H1 (cell line): ENCODE data around the gene FSCN2. TPM values are rescaled to one million over a fixed set of nuclear protein-coding genes. Genes with fewer than 3 reads are reported as not detected.
A peak's percentile ranks its signal among the peaks of the same experiment; 100 is the strongest.

Experiments
- BACH1 ChIP-seq: IDR thresholded peaks from 2 replicates; pipeline ENCODE4 v1.6.1; 2012; ENCODE audit warnings: low read length, improper control_type of control experiment
- BCL11A ChIP-seq, 2 experiments: IDR thresholded peaks; one replicate each; pipeline ENCODE4 v1.6.1; 2011; ENCODE audit warnings: low read depth in 2 of 2, low read length in 2 of 2, mild to moderate bottlenecking in 2 of 2
- BRCA1 ChIP-seq: IDR thresholded peaks from 2 replicates; pipeline ENCODE4 v1.6.1; 2012; ENCODE audit warnings: low read depth, low read length, improper control_type of control experiment
- CBX8 ChIP-seq: fragments of 300-800, 300-1000 bp; sonication (generic); IDR thresholded peaks from 2 replicates; pipeline ENCODE4 v1.7.1; 2016; ENCODE audit warnings: low read depth, low read length, borderline replicate concordance
- CEBPB ChIP-seq: IDR thresholded peaks from 2 replicates; pipeline ENCODE4 v1.6.1; 2012; ENCODE audit warnings: low read depth, low read length
- CTCF ChIP-seq, 3 experiments: IDR thresholded peaks; 1 replicate in 2 of 3; 2 replicates in 1 of 3; pipeline versions ENCODE4 v1.5.1 to v1.6.1; 2011; ENCODE audit warnings: low read length in 3 of 3, mild to moderate bottlenecking in 3 of 3, inconsistent platforms in 2 of 3, low read depth in 1 of 3, moderate library complexity in 1 of 3; ENCODE audit not compliant: insufficient read depth in 1 of 3; ENCODE audit errors: control extremely low read depth in 1 of 3
- E2F6 ChIP-seq: IDR thresholded peaks from 2 replicates; pipeline ENCODE4 v1.6.1; 2012; ENCODE audit warnings: inconsistent platforms
- GABPA ChIP-seq: IDR thresholded peaks from 2 replicates; pipeline ENCODE4 v1.6.1; 2011; ENCODE audit warnings: mild to moderate bottlenecking, low read length, moderate library complexity, borderline replicate concordance; ENCODE audit not compliant: insufficient read depth
- JUND ChIP-seq: IDR thresholded peaks from 2 replicates; pipeline ENCODE4 v1.6.1; 2011; ENCODE audit warnings: mild to moderate bottlenecking, improper control_type of control experiment, low read length
- KDM1A ChIP-seq: fragments of 200-600, 300-600 bp; sonication (generic); IDR thresholded peaks from 2 replicates; pipeline ENCODE4 v1.7.1; 2016; ENCODE audit warnings: mild to moderate bottlenecking, low read length, borderline replicate concordance
- KDM4A ChIP-seq: IDR thresholded peaks from one replicate; pipeline ENCODE4 v1.7.1; 2012; ENCODE audit warnings: low read depth, mild to moderate bottlenecking, moderate library complexity, low read length, inconsistent platforms; ENCODE audit not compliant: severe bottlenecking
- KDM5A ChIP-seq: fragments of 200-600 bp; IDR thresholded peaks from 2 replicates; pipeline ENCODE4 v1.7.1; 2012; ENCODE audit warnings: mild to moderate bottlenecking, low read length, inconsistent platforms, mixed read lengths
- MAFK ChIP-seq: IDR thresholded peaks from 2 replicates; pipeline ENCODE4 v1.6.1; 2012; ENCODE audit warnings: low read depth, mild to moderate bottlenecking, improper control_type of control experiment, low read length
- NRF1 ChIP-seq: IDR thresholded peaks from 2 replicates; pipeline ENCODE4 v1.6.1; 2011; ENCODE audit warnings: mild to moderate bottlenecking, low read depth, low read length, improper control_type of control experiment
- RAD21 ChIP-seq, 2 experiments: IDR thresholded peaks in 1 of 2; conservative IDR thresholded peaks in 1 of 2; 2 replicates each; pipeline ENCODE4 v1.6.1; 2011; ENCODE audit warnings: low read depth in 2 of 2, low read length in 2 of 2, improper control_type of control experiment in 1 of 2, inconsistent platforms in 1 of 2, mild to moderate bottlenecking in 1 of 2, moderate library complexity in 1 of 2
- RNF2 ChIP-seq: fragments of 200-900, 300-1000 bp; sonication (generic); IDR thresholded peaks from 2 replicates; pipeline ENCODE4 v1.7.1; 2016; ENCODE audit warnings: borderline replicate concordance, low read depth, mild to moderate bottlenecking, antibody characterized with exemption, low read length; ENCODE audit not compliant: poor library complexity, severe bottlenecking; ENCODE audit errors: missing control alignments
- SIN3A ChIP-seq, 2 experiments: IDR thresholded peaks in 1 of 2; conservative IDR thresholded peaks in 1 of 2; 2 replicates each; pipeline ENCODE4 v1.6.1; 2011 to 2012; ENCODE audit warnings: low read length in 2 of 2, improper control_type of control experiment in 1 of 2, low read depth in 1 of 2, mild to moderate bottlenecking in 1 of 2
- SIX5 ChIP-seq: IDR thresholded peaks from 2 replicates; pipeline ENCODE4 v1.6.1; 2011; ENCODE audit warnings: mild to moderate bottlenecking, low read depth, low read length
- SP1 ChIP-seq: IDR thresholded peaks from 2 replicates; pipeline ENCODE4 v1.6.1; 2011; ENCODE audit warnings: low read depth, low read length
- SUZ12 ChIP-seq: fragments of 200-600 bp; sonication (generic); IDR thresholded peaks from 2 replicates; pipeline ENCODE4 v1.6.1; 2012; ENCODE audit warnings: mild to moderate bottlenecking, inconsistent platforms, low read length, moderate library complexity, mixed read lengths
- TAF1 ChIP-seq: IDR thresholded peaks from 2 replicates; pipeline ENCODE4 v1.6.1; 2011; ENCODE audit warnings: mild to moderate bottlenecking, low read depth, low read length
- ZNF274 ChIP-seq: IDR thresholded peaks from 2 replicates; pipeline ENCODE4 v1.7.0; 2012; ENCODE audit warnings: low read length, borderline replicate concordance; ENCODE audit errors: extremely low read depth
- polyA plus RNA-seq, 7 experiments: library from polyadenylated mRNA; depleted of rRNA in 3 of 7; stranded (reverse) in 5 of 7; unstranded in 2 of 7; fragments of >200 nt in 5 of 7; fragments of 200-250 nt in 2 of 7; gene quantifications; 1 replicate in 5 of 7; 2 replicates in 1 of 7; 4 replicates in 1 of 7; pipeline versions ENCODE4 v1.2.1 to v1.2.3, GENCODE V29; 2011 to 2013; ENCODE audit warnings: missing spikeins in 2 of 7, mixed read lengths in 2 of 7
- total RNA-seq: library from RNA; stranded (reverse); fragmentation: NEBNext Ultra II Directional; extraction: Animal tissue kit (Norgen Biotek cat#: 25700); gene quantifications from 2 replicates; pipeline ENCODE4 v1.2.1, GENCODE V29; 2021

The FSCN2 gene
- total and polyA plus RNA-seq, 2 of the 8 experiments (the other 6 are each of a cell fraction or from before 2014, with no cell fraction given) = 0.18 to 0.30 TPM

- TF ChIP-seq CTCF (IDR thresholded peaks at IDR 0.05; ENCODE audit: control extremely low read depth in 1 of 3, insufficient read depth in 1 of 3, low read depth in 1 of 3, low read length in 3 of 3) (peak; percentile 91 to 97 (median 94)), SIX5 (no peak), KDM4A (no peak), BCL11A (IDR thresholded peaks at IDR 0.05; ENCODE audit: low read depth in 2 of 2, low read length in 2 of 2) (no peak), ZNF274 (no peak), BRCA1 (no peak), BACH1 (peak; percentile 5; the same call in 1 of the 2 replicates), GABPA (peak; percentile 80; the same call in 1 of the 2 replicates), JUND (no peak), KDM1A (no peak), RAD21 (IDR thresholded peaks at IDR 0.05 in 1 of 2, conservative IDR thresholded peaks at IDR 0.05 in 1 of 2; ENCODE audit: low read depth in 2 of 2, low read length in 2 of 2) (peak; percentile 86 to 91), KDM5A (no peak), E2F6 (no peak; the same call in 1 of the 2 replicates), RNF2 (no peak), MAFK (no peak), SUZ12 (no peak), CBX8 (no peak), TAF1 (no peak), SIN3A (conservative IDR thresholded peaks at IDR 0.05 in 1 of 2, IDR thresholded peaks at IDR 0.05 in 1 of 2; ENCODE audit: low read depth in 1 of 2, low read length in 2 of 2) (0 out of 4 replicates have a peak, but pooled peaks of 1 of the 2 experiments have one; percentile 53), SP1 (no peak), CEBPB (no peak), NRF1 (no peak)
Observed at GRCh38 chr17:81537343-81537855, 9.2 kb downstream of the FSCN2 start (continued).
